A549 (cell line): ENCODE results near the gene URI1.

Source experiments
- CEBPB ChIP-seq, 2 experiments: fragments of >200 bp in 1 of 2; sonication (Bioruptor Twin) in 1 of 2; formaldehyde crosslinking in 1 of 2; IDR thresholded peaks; 2 replicates each; pipeline ENCODE4 v1.6.1; 2012 to 2016
- KDM1A ChIP-seq: fragments of 200-600 bp; sonication (generic); IDR thresholded peaks from 2 replicates; pipeline ENCODE4 v1.6.1; 2016; ENCODE audit warnings: low read depth, mild to moderate bottlenecking
- TF ChIP-seq, protein P1 (sequence below): fragments of >200 bp; sonication (Bioruptor Twin); formaldehyde crosslinking; IDR thresholded peaks from 3 replicates; pipeline ENCODE4 v1.5.1; 2016

- TF ChIP-seq, protein P1, sequence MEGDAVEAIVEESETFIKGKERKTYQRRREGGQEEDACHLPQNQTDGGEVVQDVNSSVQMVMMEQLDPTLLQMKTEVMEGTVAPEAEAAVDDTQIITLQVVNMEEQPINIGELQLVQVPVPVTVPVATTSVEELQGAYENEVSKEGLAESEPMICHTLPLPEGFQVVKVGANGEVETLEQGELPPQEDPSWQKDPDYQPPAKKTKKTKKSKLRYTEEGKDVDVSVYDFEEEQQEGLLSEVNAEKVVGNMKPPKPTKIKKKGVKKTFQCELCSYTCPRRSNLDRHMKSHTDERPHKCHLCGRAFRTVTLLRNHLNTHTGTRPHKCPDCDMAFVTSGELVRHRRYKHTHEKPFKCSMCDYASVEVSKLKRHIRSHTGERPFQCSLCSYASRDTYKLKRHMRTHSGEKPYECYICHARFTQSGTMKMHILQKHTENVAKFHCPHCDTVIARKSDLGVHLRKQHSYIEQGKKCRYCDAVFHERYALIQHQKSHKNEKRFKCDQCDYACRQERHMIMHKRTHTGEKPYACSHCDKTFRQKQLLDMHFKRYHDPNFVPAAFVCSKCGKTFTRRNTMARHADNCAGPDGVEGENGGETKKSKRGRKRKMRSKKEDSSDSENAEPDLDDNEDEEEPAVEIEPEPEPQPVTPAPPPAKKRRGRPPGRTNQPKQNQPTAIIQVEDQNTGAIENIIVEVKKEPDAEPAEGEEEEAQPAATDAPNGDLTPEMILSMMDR = no peak
- TF ChIP-seq KDM1A (no peak), CEBPB (IDR thresholded peaks at IDR 0.05) (no peak)
These were observed 2.5 kb downstream of the URI1 start for GRCh38 chr19:29944390-29945012.
